HUES64 (cell line): ENCODE data around the gene TUBAL3. TPM values are rescaled to one million over a fixed set of nuclear protein-coding genes. Genes with fewer than 3 reads are reported as not detected.

Experiments used
- H3K27ac ChIP-seq: 2 replicates; pipeline ENCODE4 v1.7.0; 2013; ENCODE audit warnings: low read depth, low read length, inconsistent platforms
- H3K27me3 ChIP-seq: 2 replicates; pipeline ENCODE4 v1.6.1; 2013; ENCODE audit warnings: mild to moderate bottlenecking, low read length; ENCODE audit not compliant: insufficient read depth
- H3K36me3 ChIP-seq: 2 replicates; pipeline ENCODE4 v1.6.1; 2013; ENCODE audit warnings: mild to moderate bottlenecking, low read length; ENCODE audit not compliant: insufficient read depth
- H3K4me1 ChIP-seq: 2 replicates; pipeline ENCODE4 v1.6.1; 2013; ENCODE audit warnings: mild to moderate bottlenecking, low read length, moderate library complexity; ENCODE audit not compliant: insufficient read depth
- H3K4me3 ChIP-seq: 2 replicates; pipeline ENCODE4 v1.5.1; 2013; ENCODE audit warnings: mild to moderate bottlenecking, low read length, moderate library complexity
- H3K9ac ChIP-seq: 2 replicates; pipeline ENCODE4 v1.6.1; 2013; ENCODE audit warnings: mild to moderate bottlenecking, low read depth, low read length
- H3K9me3 ChIP-seq: 2 replicates; pipeline ENCODE4 v1.6.1; 2013; ENCODE audit warnings: low read depth, low read length; ENCODE audit not compliant: insufficient read depth
- WGBS: fragments of 150-250, 120-280 bp; methylation state at CpG from one replicate; pipeline ENCODE4 v1.1.7; 2013; ENCODE audit warnings: missing lambda C conversion rate; 5-methylcytosine and 5-hydroxymethylcytosine counted together
- polyA plus RNA-seq, 2 experiments: library from polyadenylated mRNA; stranded (reverse); fragments of 50-300 nt; gene quantifications; one replicate each; pipeline ENCODE4 v1.2.3, GENCODE V29; 2013

Gene TUBAL3
- polyA plus RNA-seq (2013, experiment 1 of 2), result not detected
- polyA plus RNA-seq (2013, experiment 2 of 2), result not detected

DNA sequence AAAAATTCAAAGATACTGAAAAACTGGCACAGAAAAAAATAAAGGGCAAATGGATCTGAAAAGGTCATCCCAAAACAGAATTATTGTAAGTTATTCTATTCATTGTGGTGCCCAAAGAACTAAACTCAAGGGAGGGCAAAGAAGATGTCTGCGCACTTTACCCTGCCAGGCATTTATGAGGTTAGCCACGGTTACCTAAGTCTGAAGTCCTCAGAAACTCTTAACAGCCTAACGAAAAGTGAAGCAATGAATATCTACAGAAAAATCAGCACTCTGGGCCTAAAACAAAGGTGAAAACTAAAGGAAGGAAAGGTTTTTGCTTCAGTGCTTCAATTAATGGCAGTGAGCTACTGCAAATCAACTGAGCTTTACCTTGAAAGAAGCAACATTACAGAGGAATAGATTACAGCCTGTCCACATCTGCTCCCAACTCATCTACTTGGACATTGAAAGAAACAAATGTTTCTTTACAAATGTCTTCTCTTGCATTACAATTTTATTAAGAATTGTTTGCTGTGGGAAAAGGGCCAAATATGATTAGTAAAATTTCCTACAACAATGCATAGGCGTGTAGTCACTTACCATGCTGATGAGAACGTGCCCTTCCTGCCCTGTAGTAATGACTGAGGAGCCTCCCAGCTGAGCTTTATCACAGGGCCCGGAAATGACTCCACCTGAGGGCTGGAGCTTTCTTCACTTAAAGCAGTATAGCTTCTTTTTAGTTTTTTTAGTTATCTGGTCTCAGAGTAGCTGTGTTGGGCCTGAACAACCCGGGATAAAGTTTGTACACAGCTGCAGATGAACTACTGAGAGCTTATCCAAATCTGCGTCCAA is at the start of gene TUBAL3:
Gene TUBAL3 (minus strand): TSS at position 621 of the 834 bp plus-strand sequence. CDS start 36 bp downstream, at position 585.
- 86% methylated on average over 8 of the region's 8 CpGs for WGBS
- no peaks in the 10 kb centered on the region for H3K27me3 ChIP-seq
- no peaks in the 10 kb centered on the region for H3K4me1 ChIP-seq
- no peaks in the 10 kb centered on the region for H3K36me3 ChIP-seq
- no peak within 1 kb of the TSS for H3K9ac ChIP-seq
- no peak within 1 kb of the TSS for H3K4me3 ChIP-seq
- peaks cover 14% of the 10 kb centered on the region for H3K9me3 ChIP-seq
- no peak within 1 kb of the TSS for H3K27ac ChIP-seq

DNA sequence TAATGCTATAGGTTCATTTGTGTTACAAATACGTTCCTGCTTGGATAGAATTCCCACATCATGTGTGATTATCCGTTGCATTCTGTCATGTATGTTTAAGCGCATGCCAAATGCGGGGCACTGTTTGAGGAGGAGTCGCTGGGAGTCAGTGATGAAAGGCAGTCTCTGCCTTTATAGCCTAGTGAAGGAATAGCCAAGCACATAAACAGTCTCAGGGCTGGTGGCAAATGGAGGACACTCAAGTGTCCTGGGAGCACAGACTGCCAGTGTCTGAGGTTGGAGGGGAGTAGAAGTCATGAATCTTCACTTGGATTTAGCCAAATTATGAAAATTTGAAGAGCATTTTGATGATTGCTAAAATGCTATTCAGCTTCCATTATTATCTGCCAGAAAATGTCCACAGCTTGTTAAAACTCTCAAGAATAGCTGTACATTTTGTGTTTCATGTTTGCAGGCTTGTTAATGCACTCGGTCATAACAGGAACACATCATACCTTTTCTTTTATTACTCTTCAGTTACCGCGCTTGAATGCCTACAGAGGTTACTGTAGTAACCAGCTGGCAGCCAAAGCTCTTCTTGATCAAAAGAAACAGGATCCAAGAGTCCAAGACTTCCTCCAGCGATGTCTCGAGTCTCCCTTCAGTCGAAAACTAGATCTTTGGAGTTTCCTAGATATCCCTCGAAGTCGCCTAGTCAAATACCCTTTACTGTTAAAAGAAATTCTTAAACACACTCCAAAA is 49.3 kb upstream of the TUBAL3 start:
- Histone ChIP-seq H3K36me3 (peaks cover 75% of the 10 kb centered on the region), H3K27me3 (no peaks in the 10 kb centered on the region), H3K27ac (no peak overlapping the region), H3K9me3 (no peaks in the 10 kb centered on the region), H3K4me1 (peaks cover 12% of the 10 kb centered on the region), H3K4me3 (no peak overlapping the region), H3K9ac (no peak overlapping the region)
- WGBS, result 93% methylated on average over 13 of the region's 13 CpGs

DNA sequence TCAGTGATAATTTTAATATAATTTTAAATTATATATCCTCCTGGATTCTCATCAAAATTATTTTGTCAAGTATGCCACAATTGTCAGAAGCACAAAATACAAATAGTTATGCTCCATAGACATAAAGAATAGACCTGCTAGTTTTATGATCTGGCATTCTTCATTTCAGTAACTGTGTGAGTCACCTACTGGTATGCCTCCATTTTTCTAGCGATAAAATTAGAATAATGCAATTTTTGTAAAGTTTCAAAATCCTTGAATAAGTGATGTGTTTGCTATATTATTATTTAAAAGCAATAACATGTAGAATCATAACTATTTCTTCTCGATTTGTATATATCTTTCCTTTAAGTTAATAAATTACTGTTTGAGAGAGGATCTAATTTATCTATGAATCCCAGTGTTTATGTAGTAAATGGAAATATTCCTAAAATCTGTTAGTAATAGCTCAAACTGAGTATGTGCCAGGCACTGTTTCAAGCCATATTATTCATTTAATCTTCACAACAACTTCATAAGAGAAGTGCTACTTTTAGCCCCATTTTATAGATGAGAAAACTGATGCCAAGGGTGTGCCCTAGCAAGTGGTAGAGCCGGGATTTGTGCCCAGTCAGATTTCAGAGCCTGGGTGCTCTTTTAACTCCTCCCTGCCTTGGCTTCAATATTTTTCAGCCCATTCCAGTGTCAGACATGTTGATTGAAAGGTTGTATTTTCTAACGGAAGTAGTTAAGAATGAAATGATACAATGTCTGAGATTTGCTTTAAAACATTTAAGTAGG is 46.2 kb upstream of the TUBAL3 start:
- H3K4me3 ChIP-seq, result no peak overlapping the region
- H3K36me3 ChIP-seq, result peaks cover 43% of the 10 kb centered on the region
- H3K9ac ChIP-seq, result no peak overlapping the region
- 86% methylated on average over 2 of the region's 4 CpGs for WGBS
- H3K27ac ChIP-seq, result no peak overlapping the region
- H3K27me3 ChIP-seq, result no peaks in the 10 kb centered on the region
- H3K4me1 ChIP-seq, result peaks cover 38% of the 10 kb centered on the region
- H3K9me3 ChIP-seq, result no peaks in the 10 kb centered on the region

DNA sequence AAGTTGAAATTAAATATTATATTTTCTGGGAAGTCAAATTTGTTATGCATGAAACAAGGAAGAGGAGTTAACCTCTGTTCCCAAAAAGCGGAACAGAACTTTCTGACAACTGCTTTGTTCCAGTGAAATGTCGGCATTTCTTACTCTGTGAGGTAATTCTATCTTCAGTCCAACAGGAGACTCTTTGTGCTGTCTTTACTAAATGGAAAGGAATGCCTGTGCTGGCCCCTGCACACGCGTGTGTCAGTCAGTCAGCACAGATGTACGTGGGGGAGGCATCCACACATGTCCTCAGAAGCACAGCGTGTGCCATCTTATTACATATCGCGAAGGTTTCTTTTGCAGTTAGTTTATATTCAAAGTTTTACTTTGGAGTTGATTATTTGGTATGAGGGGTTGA is 45.2 kb upstream of the TUBAL3 start:
- WGBS, result 87% methylated on average over 8 of the region's 8 CpGs
- Histone ChIP-seq H3K9me3 (no peaks in the 10 kb centered on the region), H3K27ac (no peak overlapping the region), H3K9ac (peak overlapping the region; percentile 7; the same call in 1 of the 2 replicates), H3K4me3 (peak overlapping the region; percentile 68; the same call in 1 of the 2 replicates), H3K4me1 (peaks cover 39% of the 10 kb centered on the region), H3K36me3 (peaks cover 34% of the 10 kb centered on the region), H3K27me3 (no peaks in the 10 kb centered on the region)

DNA sequence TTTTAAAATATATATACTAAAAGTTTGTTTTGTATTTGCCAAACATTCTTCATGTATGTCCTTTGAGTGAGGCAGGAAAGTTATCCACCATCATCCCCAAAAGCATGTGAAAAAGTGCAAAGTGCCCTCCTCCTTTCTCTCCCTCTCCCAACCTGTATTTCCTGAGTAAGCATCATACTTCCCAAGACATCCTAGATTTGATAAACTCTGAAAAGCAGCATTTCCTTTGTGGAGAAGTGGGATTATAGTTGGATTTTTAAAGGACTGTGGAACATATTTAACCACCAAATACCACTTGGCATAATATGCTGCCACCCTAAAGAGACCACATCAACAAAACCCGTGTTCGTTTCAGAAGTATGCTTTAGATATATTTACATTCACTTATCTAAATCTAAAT is 44.6 kb upstream of the TUBAL3 start:
- 100% methylated on average over 2 of the region's 2 CpGs for WGBS
- no peaks in the 10 kb centered on the region for H3K9me3 ChIP-seq
- H3K36me3 ChIP-seq, result peaks cover 28% of the 10 kb centered on the region
- no peak overlapping the region for H3K27ac ChIP-seq
- H3K9ac ChIP-seq, result peak overlapping the region; percentile 7; the same call in 1 of the 2 replicates
- peak overlapping the region; percentile 68 for H3K4me3 ChIP-seq
- peaks cover 39% of the 10 kb centered on the region for H3K4me1 ChIP-seq
- no peaks in the 10 kb centered on the region for H3K27me3 ChIP-seq

DNA sequence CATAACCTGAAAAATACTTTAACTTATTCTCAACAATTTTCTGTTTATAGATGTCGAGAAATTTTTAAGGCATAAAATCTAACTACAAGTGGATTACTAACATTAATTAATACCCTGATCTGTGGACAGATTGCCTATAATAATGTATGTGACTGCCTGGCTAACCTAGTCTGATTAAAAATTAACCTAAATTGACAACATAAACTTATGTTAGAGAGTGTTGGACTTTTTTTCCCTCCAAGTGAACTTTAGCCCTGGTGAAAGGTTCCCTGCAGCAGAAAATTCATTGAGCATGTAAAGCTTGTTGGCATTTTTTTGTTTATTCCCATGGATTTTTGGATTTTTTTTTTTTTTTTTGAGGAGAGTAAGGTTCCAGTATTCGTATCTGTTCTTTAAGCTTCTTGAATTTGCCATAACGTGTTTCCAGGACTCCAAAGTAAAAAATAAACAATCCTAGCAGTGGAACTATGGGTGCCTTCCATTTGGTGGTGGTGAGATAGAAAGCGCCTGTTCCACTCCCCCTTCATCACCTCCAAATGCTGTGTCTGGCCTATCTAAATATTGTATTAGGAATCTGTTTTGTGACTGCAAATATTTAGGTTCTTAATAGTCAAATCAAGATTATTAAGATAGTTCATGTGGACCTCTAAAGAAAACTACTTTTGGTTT is 43.8 kb upstream of the TUBAL3 start:
- Histone ChIP-seq H3K27me3 (no peaks in the 10 kb centered on the region), H3K27ac (no peak overlapping the region), H3K4me3 (peak overlapping the region; percentile 68), H3K36me3 (peaks cover 25% of the 10 kb centered on the region), H3K4me1 (peaks cover 39% of the 10 kb centered on the region), H3K9me3 (no peaks in the 10 kb centered on the region), H3K9ac (peak overlapping the region; percentile 69; the same call in 1 of the 2 replicates)
- WGBS, result no CpG with 5 or more reads among the region's 4 CpGs

DNA sequence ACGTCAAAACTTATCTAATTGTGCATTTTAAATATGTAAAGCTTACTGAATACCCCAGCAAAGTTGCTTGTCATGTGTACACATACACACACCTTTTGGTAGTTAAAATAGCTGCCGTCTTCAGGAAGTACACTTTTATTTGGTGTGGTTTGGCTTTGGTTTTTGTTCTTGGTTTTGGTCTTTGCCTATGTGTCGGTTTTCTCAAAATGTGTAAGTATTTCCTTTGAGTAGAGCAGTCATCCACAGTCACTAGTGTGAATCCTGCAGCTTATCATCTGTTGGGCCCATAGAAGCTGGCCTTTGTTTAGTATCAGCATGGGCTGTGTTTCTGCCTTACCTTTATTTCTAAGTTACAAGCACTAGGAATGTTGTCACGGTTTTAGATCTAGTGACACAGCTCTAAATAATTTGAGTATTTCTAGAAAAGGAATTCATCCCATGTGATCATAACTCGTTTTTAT is 43.0 kb upstream of the TUBAL3 start:
- Histone ChIP-seq H3K4me1 (peaks cover 39% of the 10 kb centered on the region), H3K4me3 (peak overlapping the region; percentile 68), H3K36me3 (peaks cover 22% of the 10 kb centered on the region), H3K27me3 (no peaks in the 10 kb centered on the region), H3K9ac (peak overlapping the region; percentile 69; the same call in 1 of the 2 replicates), H3K27ac (no peak overlapping the region), H3K9me3 (no peaks in the 10 kb centered on the region)
- WGBS, result 48% methylated on average over 3 of the region's 5 CpGs

DNA sequence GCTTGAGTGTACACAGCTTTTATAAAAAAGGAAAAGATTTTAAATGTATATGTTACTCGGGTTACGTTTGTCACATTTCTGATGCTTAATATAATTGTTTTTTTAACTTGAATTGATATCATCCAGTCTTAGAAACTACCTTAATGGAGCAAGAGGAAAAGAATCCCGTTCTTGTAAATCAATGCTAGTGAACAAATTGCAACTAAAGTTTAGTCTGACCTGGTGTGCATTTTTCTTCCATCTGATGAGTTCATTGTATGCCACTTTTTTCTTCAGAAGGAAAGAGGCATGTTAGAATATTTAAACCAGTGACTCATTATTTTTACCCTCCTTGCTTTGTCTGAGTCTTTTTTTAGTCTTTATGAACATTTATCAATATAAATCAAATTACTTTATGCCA is 42.4 kb upstream of the TUBAL3 start:
- Histone ChIP-seq H3K9me3 (no peaks in the 10 kb centered on the region), H3K4me3 (peak overlapping the region; percentile 68), H3K36me3 (peaks cover 16% of the 10 kb centered on the region), H3K4me1 (peaks cover 39% of the 10 kb centered on the region), H3K27ac (no peak overlapping the region), H3K9ac (peak overlapping the region; percentile 69; the same call in 1 of the 2 replicates), H3K27me3 (no peaks in the 10 kb centered on the region)
- WGBS, result 49% methylated on average over 3 of the region's 3 CpGs

DNA sequence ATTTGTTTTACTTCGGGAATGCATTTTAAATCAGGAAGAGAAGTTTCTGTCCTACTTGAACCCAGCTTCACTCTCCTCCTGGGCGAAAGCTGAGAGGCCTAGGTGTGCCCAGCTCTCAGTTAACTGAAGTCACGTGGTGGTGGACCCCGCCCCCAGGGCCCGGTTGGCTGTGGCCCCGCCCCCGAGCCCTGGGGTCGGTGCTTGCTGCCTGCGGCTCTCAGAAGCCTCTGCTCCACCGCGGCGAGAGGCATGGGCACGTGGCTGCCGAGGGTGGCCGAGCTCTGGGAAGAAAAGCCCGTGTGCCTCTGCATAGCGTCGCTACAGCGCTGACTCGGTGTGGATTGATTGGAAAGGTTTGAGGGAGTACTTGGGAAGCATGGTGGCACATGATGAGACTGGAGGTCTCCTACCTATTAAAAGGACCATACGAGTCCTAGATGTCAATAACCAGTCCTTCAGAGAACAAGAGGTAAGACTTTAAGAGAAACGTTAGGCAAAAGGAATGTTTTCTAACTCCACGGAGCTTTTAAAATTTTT is 41.8 kb upstream of the TUBAL3 start:
- peak overlapping the region; percentile 37; the same call in 1 of the 2 replicates for H3K27ac ChIP-seq
- peaks cover 10% of the 10 kb centered on the region for H3K36me3 ChIP-seq
- H3K9me3 ChIP-seq, result no peaks in the 10 kb centered on the region
- peak overlapping the region; percentile 68 for H3K4me3 ChIP-seq
- peak overlapping the region; percentile 69 for H3K9ac ChIP-seq
- peaks cover 39% of the 10 kb centered on the region for H3K4me1 ChIP-seq
- no peaks in the 10 kb centered on the region for H3K27me3 ChIP-seq
- 2% methylated on average over 21 of the region's 23 CpGs for WGBS

DNA sequence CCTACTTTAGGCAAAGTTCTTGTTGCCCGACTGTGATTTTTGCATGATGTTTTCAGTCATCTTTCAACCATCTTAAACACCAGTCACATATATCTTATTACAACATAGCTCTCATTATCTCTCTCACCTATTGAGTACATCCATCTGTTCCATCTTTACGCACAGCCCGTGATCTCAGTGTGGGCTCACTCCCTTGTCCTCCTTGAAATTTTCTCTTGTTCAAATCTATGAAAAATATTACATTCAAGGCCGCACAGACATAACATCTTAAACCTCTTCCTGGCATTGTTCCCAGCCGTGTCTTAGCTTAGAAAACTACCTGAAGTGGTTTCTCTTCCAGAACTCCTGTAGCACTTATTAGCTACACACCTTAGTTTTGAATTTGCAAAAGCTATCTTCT is 40.4 kb upstream of the TUBAL3 start:
- no peaks in the 10 kb centered on the region for H3K9me3 ChIP-seq
- no peaks in the 10 kb centered on the region for H3K27me3 ChIP-seq
- no peak overlapping the region for H3K4me3 ChIP-seq
- H3K36me3 ChIP-seq, result peaks cover 10% of the 10 kb centered on the region
- no peak overlapping the region for H3K9ac ChIP-seq
- H3K27ac ChIP-seq, result no peak overlapping the region
- H3K4me1 ChIP-seq, result peaks cover 37% of the 10 kb centered on the region
- WGBS, result 95% methylated on average over 5 of the region's 5 CpGs
